IMR-90 (cell line): ENCODE results near the gene MAST1.
"Not testable (repeated sequence)": the region's sequence is repeated elsewhere in the genome, so short reads cannot be mapped to it uniquely, and the experiment has no call there.

ENCODE experiments used
- CEBPB ChIP-seq: IDR thresholded peaks from 2 replicates; pipeline ENCODE4 v1.6.1; 2012; ENCODE audit warnings: low read depth, low read length, improper control_type of control experiment
- CHD1 ChIP-seq: IDR thresholded peaks from 2 replicates; pipeline ENCODE4 v1.6.1; 2012; ENCODE audit warnings: low read depth, low read length, improper control_type of control experiment
- FOS ChIP-seq: fragments of 150-350 bp; IDR thresholded peaks from 2 replicates; pipeline ENCODE4 v1.6.1; 2016; ENCODE audit warnings: low read depth, low read length
- MAFK ChIP-seq: IDR thresholded peaks from 2 replicates; pipeline ENCODE4 v1.6.1; 2012; ENCODE audit warnings: low read depth, low read length, improper control_type of control experiment
- MAZ ChIP-seq: IDR thresholded peaks from 2 replicates; pipeline ENCODE4 v1.6.1; 2012; ENCODE audit warnings: low read depth, mild to moderate bottlenecking, low read length, improper control_type of control experiment, moderate library complexity, borderline replicate concordance
- POLR2A ChIP-seq: IDR thresholded peaks from 2 replicates; pipeline ENCODE4 v1.6.1; 2012; ENCODE audit warnings: mild to moderate bottlenecking, low read depth, low read length
- RAD21 ChIP-seq: IDR thresholded peaks from 2 replicates; pipeline ENCODE4 v1.6.1; 2012; ENCODE audit warnings: low read length, improper control_type of control experiment
- RFX5 ChIP-seq: IDR thresholded peaks from 2 replicates; pipeline ENCODE4 v1.8.0; 2012; ENCODE audit warnings: low read depth, mild to moderate bottlenecking, low read length, moderate library complexity
- USF2 ChIP-seq: fragments of 150-350 bp; IDR thresholded peaks from 2 replicates; pipeline ENCODE4 v1.6.1; 2017; ENCODE audit warnings: mild to moderate bottlenecking, antibody characterized with exemption, low read length, low read depth
- TF ChIP-seq, protein P1 (sequence below): fragments of 150-350 bp; IDR thresholded peaks from 2 replicates; pipeline ENCODE4 v1.6.1; 2016; ENCODE audit warnings: low read depth, mild to moderate bottlenecking, low read length, moderate library complexity, borderline replicate concordance
- TF ChIP-seq, protein P2 (sequence below): conservative IDR thresholded peaks from 2 replicates; pipeline ENCODE4 v1.5.1; 2012; ENCODE audit warnings: mild to moderate bottlenecking, low read depth, low read length, improper control_type of control experiment

DNA sequence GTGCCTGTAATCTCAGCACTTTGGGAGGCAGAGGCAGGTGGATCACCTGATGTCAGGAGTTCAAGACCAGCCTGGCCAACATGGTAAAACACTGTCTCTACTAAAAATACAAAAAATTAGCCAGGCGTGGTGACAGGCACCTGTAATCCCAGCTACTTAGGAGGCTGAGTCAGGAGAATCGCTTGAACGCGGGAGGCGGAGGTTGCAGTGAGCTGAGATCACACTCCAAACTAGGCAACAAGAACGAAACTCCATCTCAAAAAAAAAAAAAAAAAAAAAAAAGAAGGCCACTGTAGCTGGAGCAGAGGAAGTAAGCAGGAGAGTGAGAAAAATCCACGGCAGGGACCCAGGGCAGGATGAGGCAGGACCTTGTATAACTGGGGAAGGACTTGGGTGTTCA, 8.3 kb downstream of the MAST1 start:
- not testable (repeated sequence) for TF ChIP-seq POLR2A, FOS, RAD21, USF2, MAFK, CHD1, CEBPB, MAZ, RFX5
- TF ChIP-seq, protein P1, sequence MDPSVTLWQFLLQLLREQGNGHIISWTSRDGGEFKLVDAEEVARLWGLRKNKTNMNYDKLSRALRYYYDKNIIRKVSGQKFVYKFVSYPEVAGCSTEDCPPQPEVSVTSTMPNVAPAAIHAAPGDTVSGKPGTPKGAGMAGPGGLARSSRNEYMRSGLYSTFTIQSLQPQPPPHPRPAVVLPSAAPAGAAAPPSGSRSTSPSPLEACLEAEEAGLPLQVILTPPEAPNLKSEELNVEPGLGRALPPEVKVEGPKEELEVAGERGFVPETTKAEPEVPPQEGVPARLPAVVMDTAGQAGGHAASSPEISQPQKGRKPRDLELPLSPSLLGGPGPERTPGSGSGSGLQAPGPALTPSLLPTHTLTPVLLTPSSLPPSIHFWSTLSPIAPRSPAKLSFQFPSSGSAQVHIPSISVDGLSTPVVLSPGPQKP, result not testable (repeated sequence)
- TF ChIP-seq, protein P2, sequence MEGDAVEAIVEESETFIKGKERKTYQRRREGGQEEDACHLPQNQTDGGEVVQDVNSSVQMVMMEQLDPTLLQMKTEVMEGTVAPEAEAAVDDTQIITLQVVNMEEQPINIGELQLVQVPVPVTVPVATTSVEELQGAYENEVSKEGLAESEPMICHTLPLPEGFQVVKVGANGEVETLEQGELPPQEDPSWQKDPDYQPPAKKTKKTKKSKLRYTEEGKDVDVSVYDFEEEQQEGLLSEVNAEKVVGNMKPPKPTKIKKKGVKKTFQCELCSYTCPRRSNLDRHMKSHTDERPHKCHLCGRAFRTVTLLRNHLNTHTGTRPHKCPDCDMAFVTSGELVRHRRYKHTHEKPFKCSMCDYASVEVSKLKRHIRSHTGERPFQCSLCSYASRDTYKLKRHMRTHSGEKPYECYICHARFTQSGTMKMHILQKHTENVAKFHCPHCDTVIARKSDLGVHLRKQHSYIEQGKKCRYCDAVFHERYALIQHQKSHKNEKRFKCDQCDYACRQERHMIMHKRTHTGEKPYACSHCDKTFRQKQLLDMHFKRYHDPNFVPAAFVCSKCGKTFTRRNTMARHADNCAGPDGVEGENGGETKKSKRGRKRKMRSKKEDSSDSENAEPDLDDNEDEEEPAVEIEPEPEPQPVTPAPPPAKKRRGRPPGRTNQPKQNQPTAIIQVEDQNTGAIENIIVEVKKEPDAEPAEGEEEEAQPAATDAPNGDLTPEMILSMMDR, result not testable (repeated sequence)
